GM20431 (cell line): ENCODE data around the gene STPG1.
"Not testable (repeated sequence)": the region's sequence is repeated elsewhere in the genome, so short reads cannot be mapped to it uniquely, and the experiment has no call there.

Experiments used
- in situ Hi-C: fragments of 300-500 bp; cut with MseI, MboI; formaldehyde crosslinking; loops from one replicate; pipeline ENCODE4 v1.15.0; 2020; ENCODE audit warnings: low sequenced_read_pairs; ENCODE audit not compliant: unreplicated experiment

The STPG1 gene

DNA sequence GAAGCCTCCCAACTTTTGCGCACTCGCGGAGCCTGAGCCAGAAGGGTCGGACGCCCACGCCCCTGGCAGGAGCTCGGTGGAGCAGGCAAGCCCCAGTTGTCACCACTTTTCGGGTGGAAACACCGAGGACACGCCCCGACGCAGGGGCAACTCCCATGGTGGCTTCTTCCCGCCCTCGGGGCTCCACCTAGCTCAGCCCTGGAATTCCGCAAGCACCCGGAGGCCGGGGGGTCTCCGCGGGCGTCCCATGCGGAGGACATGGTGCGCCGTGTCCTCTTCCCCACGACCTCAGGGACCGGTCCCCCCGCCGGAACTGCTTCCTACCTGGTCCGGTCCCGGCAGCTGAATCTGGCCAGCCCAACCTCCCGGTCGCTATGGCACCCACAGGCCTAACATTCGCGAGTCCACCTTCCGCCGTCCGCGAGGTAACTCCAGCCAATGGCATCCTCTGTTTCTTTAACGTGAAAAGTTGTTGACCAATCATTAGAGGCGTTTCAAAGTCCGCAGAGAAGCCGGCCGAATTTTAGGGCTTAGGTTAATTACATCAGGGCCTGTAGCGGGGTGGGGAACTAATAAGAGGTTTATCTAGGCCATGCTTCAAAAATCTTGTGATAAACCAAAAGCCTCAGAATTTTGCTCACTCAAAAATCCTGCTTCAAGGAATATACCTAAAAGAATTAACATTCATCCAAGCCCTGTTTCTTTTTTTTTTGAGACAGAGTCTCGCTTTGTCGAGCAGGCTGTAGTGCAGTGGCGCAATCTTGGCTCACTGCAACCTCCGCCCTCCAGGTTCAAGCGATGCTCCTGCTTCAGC lies at the start of gene STPG1:
STPG1 (minus strand) TSS at position 433 of the 814 bp plus-strand sequence. CDS start 12,394 bp downstream, outside the sequence.
- in situ Hi-C loops, result loop anchor here (25.0 kb wide), 1 partner anchor 174 kb away; no protein-coding TSS in a partner anchor

DNA sequence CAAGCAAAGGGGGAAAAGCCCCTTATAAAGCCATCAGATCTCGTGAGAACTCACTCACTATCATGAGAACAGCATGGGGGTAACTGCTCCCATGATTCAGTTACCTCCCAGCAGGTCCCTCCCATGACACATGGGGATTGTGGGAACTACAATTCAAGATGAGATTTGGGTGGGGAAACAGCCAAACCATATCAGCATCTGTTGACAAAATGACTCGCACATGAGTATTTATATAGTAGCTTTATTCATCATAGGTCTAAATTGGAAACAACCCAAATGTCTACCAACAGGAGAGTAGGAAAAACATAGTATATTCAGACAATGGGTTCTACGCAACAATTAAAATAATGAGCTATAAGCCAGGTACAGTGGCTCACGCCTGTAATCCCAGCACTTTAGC lies 48.5 kb upstream of the STPG1 start:
- in situ Hi-C loops, result not testable (repeated sequence)

- in situ Hi-C loops, result no loop called here
Observed at GRCh38 chr1:24459551-24460266, 46.1 kb upstream of the STPG1 start.

- in situ Hi-C loops, result no loop called here
Observed at GRCh38 chr1:24457866-24458265, 44.3 kb upstream of the STPG1 start.

- in situ Hi-C loops, result no loop called here
Observed at GRCh38 chr1:24455272-24455671, 41.7 kb upstream of the STPG1 start.

- in situ Hi-C loops, result no loop called here
Observed at GRCh38 chr1:24454673-24455072, 41.1 kb upstream of the STPG1 start.

DNA sequence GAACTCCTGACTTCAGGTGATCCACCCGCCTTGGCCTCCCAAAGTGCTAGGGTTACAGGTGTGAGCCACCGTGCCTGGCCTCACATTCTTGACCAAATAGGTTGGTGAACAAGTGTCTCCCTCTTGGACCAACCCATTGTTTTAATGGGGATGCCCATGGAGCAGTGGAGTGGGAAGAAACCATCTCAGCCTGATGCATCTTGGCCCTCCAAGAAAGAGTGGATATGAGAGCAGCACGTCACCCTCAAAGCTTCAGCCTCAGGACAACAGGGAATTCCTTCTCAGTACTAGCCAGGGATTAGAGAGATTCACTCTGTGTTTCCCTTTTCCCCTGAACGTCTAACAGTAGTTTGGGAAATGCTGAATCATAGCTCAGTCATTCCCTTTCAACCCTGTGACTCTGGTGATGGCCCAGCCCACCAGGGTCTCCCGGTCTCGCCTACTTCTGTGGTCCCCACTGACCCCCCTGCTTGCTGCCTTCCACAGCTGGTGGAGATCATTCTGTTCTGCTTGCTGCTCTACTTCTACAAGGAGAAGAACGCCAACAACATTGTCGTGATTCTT lies 39.4 kb upstream of the STPG1 start:
- in situ Hi-C loops, result no loop called here

DNA sequence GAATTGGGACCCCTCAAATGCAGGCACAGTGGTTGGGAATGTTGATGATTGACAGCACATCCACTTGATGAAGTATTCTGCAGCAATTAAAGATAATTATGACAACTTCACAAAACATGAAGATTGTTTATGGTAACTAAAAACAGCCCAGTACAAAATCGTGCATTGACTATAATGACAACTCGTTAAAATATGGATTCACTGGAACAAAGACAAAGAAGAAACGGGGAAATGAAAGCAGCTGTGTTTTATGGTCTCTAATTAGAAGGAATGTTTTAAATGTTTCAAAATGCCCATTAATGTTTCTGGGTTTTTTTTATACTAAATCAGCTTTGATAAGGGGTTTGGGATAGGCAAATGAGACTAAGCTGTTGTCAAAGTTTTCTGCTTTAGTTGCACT lies 38.2 kb upstream of the STPG1 start:
- in situ Hi-C loops, result no loop called here

GRCh38 chr1:24450857-24451397 lies 37.3 kb upstream of the STPG1 start:
- in situ Hi-C loops, result no loop called here

DNA sequence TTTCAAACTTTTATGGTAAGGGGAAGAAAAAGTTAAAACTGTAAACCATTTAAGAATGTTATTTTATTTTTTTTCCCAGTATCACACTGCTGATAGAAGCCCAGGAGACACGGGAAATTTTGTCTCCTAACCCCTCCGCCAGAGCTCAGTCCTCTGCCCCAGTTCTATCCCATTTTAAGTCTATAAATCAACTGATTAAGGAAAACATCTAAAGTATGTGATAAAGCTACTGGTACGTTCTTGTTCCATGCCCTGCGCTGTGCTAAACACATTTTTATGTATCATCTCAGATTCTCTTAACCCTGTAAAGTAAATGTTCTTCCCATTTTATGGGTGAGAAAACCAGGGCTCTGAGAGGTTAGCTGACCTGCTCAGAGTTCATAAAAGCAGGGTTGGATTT lies 36.7 kb upstream of the STPG1 start:
- in situ Hi-C loops, result no loop called here

DNA sequence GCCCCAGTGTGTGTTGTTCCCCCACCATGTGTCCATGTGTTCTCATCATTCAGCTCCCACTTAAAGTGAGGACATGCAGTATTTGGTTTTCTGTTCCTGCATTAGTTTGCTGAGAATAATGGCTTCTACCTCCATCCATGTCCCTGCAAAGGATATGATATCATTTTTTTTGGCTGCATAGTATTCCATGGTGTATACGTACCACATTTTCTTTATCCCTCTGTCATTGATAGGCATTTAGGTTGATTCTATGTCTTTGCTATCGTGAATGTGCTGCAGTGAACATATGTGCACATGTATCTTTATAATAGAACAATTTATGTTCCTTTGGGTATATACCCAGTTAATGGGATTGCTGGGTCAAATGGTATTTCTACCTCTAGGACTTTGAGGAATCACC lies 32.9 kb upstream of the STPG1 start:
- in situ Hi-C loops, result not testable (repeated sequence)

DNA sequence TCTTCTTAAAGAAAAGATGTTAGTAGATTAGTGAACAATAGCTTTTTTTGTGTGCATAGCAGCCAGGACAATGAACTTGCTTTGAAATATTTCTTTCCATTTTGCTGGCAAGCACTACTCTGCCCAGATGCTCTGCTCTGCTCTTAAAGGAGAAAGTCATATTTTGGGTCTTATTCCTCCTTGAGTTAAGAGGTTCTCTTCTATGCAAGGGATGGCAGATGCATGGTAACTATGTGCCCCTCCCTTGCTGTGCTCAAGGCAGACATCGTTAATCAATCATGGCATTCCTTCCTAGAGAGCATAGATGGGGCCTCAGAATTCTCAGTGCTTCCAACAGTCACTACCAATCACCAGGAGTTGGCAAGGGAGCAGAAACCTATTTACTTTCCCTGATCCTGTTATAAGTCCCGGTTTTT lies 29.7 kb upstream of the STPG1 start:
- in situ Hi-C loops, result no loop called here

GRCh38 chr1:24442764-24443163 lies 29.2 kb upstream of the STPG1 start:
- in situ Hi-C loops, result no loop called here

- in situ Hi-C loops, result no loop called here
Observed at GRCh38 chr1:24441996-24442668, 28.6 kb upstream of the STPG1 start.

GRCh38 chr1:24441480-24441879 lies 27.9 kb upstream of the STPG1 start:
- in situ Hi-C loops, result no loop called here

GRCh38 chr1:24440436-24440835 lies 26.9 kb upstream of the STPG1 start:
- in situ Hi-C loops, result no loop called here

- in situ Hi-C loops, result no loop called here
Observed at GRCh38 chr1:24438423-24438901, 24.9 kb upstream of the STPG1 start.

GRCh38 chr1:24437631-24438396 lies 24.2 kb upstream of the STPG1 start:
- in situ Hi-C loops, result no loop called here

GRCh38 chr1:24435782-24436365 lies 22.3 kb upstream of the STPG1 start:
- in situ Hi-C loops, result no loop called here
